PC-9 (cell line): Measurements from ENCODE around the gene ABCC2. TPM values are rescaled to one million over a fixed set of nuclear protein-coding genes. Genes with fewer than 3 reads are reported as not detected.
"Not testable (repeated sequence)": the region's sequence is repeated elsewhere in the genome, so short reads cannot be mapped to it uniquely, and the experiment has no call there.

ENCODE experiments used
- Bru-seq: library from RNA; stranded (reverse); fragments of 400-500 nt; gene quantifications from one replicate; lab custom pipeline; 2021; lab: Mats Ljungman, UMichigan
- BruChase-seq, 2 experiments: library from RNA; stranded (reverse); fragments of 400-500 nt; gene quantifications; one replicate each; lab custom pipeline; 2021; lab: Mats Ljungman, UMichigan
- BruUV-seq: library from RNA; stranded (reverse); fragments of 400-500 nt; replicated peaks from 2 replicates; lab custom pipeline; 2021; lab: Mats Ljungman, UMichigan
- CTCF ChIA-PET: fragments of 300-600 bp; sonication (Branson Sonifier 250); formaldehyde crosslinking; loops from one replicate; lab custom pipeline; 2022; ENCODE audit warnings: antibody characterized with exemption; lab: Charles Lee
- POLR2A ChIA-PET: fragments of 300-600 bp; sonication (Branson Sonifier 250); formaldehyde crosslinking; loops from one replicate; lab custom pipeline; 2022; ENCODE audit warnings: antibody characterized with exemption; ENCODE audit not compliant: unreplicated experiment; lab: Charles Lee
- DNase-seq, 2 experiments: peaks; one replicate each; pipeline versions ENCODE4 v3.0.0 to v3.0.0-alpha.2; 2015 to 2022; ENCODE audit warnings: mixed read lengths in 1 of 2
- H2AFZ ChIP-seq: fragments of 200-600 bp; sonication (generic); 2 replicates; pipeline ENCODE4 v1.8.1; 2017; ENCODE audit warnings: antibody characterized with exemption
- H3F3A ChIP-seq: fragments of 200-600 bp; sonication (generic); 2 replicates; pipeline ENCODE4 v1.8.1; 2017; ENCODE audit warnings: antibody characterized with exemption, mild to moderate bottlenecking, low read depth; ENCODE audit not compliant: insufficient read depth
- H3K27ac ChIP-seq: fragments of 200-600 bp; sonication (generic); 2 replicates; pipeline ENCODE4 v1.6.1; 2016; ENCODE audit warnings: mixed run types
- H3K27me3 ChIP-seq: fragments of 200-600 bp; sonication (generic); 2 replicates; pipeline ENCODE4 v1.6.1; 2016; ENCODE audit warnings: low read depth, mixed run types; ENCODE audit not compliant: insufficient read depth
- H3K36me3 ChIP-seq: fragments of 200-600 bp; sonication (generic); 2 replicates; pipeline ENCODE4 v1.6.1; 2016; ENCODE audit warnings: low read depth, mixed run types
- H3K4me1 ChIP-seq: fragments of 200-600 bp; sonication (generic); replicated peaks from 2 replicates; pipeline ENCODE4 v1.6.1; 2016; ENCODE audit warnings: mixed run types; ENCODE audit not compliant: insufficient read depth
- H3K4me2 ChIP-seq: fragments of 200-600 bp; sonication (generic); 2 replicates; pipeline ENCODE4 v1.6.1; 2017; ENCODE audit warnings: mixed run types
- H3K4me3 ChIP-seq: fragments of 200-600 bp; sonication (generic); 2 replicates; pipeline ENCODE4 v1.6.1; 2016; ENCODE audit warnings: mixed run types
- H3K79me2 ChIP-seq: fragments of 200-600 bp; sonication (generic); 2 replicates; pipeline ENCODE4 v1.6.1; 2017; ENCODE audit warnings: low read depth, mixed run types
- H3K9me2 ChIP-seq: fragments of 200-600 bp; sonication (generic); 2 replicates; pipeline ENCODE4 v1.8.1; 2017; ENCODE audit warnings: mild to moderate bottlenecking; ENCODE audit not compliant: insufficient read depth
- H3K9me3 ChIP-seq: fragments of 200-600 bp; sonication (generic); 2 replicates; pipeline ENCODE4 v1.8.1; 2016; ENCODE audit warnings: low read depth; ENCODE audit not compliant: insufficient read depth
- H4K20me1 ChIP-seq: fragments of 200-600 bp; sonication (generic); 2 replicates; pipeline ENCODE4 v1.8.1; 2017; ENCODE audit not compliant: insufficient read depth
- EZH2 ChIP-seq: fragments of 200-600 bp; sonication (generic); IDR thresholded peaks from 2 replicates; pipeline ENCODE4 v1.8.0; 2017; ENCODE audit warnings: antibody characterized with exemption, low read depth
- intact Hi-C: fragments of 100-400 bp; cut with micrococcal nuclease; formaldehyde crosslinking; loops from one replicate; pipeline ENCODE4 v1.10.0; 2022; ENCODE audit not compliant: unreplicated experiment
- long read RNA-seq: library from polyadenylated mRNA; stranded (forward); transcript quantifications from one replicate; pipeline ENCODE4 v2.0.0, GENCODE V29; 2022
- total RNA-seq: library from RNA; stranded (reverse); gene quantifications from 2 replicates; pipeline ENCODE4 v1.2.3, GENCODE V29; 2021
- TF ChIP-seq, protein P1 (sequence below): fragments of 200-600 bp; sonication (generic); conservative IDR thresholded peaks from 2 replicates; pipeline ENCODE4 v1.6.1; 2017; ENCODE audit warnings: mixed run types, antibody characterized with exemption, mild to moderate bottlenecking, moderate library complexity

The ABCC2 gene
- total RNA-seq (132 and 174 TPM in 2 replicates), Bru-seq, nascent RNA (percentile 97 among the genes with signal in this experiment), BruChase-seq, experiment 1, labeled RNA remaining after a 2-hour chase (percentile 95 among the genes with signal in this experiment), BruChase-seq, experiment 2, labeled RNA remaining after a 6-hour chase (percentile 96 among the genes with signal in this experiment)
- long read RNA-seq, full-length matches to known transcripts = 52 of 121 reads
- long read RNA-seq, partial matches to known transcripts = 34 of 121 reads
- long read RNA-seq, other reads (novel, unspliced or antisense) = 35 of 121 reads

- peak; percentile 24 to 82 for DNase-seq
Measured at GRCh38 chr10:99782447-99783286, at the start of gene ABCC2. TSS of gene ABCC2 (plus strand) at chr10:99782640. CDS start at chr10:99782845, 205 bp downstream.

GRCh38 chr10:99733366-99733765, 49.1 kb upstream of the ABCC2 start:
- Histone ChIP-seq H3K4me1 (peaks cover 10% of the 10 kb centered on the region; the same call in 1 of the 2 replicates), H3K9me2 (no peaks in the 10 kb centered on the region), H3K27ac (peak overlapping the region; percentile 86; the same call in 1 of the 2 replicates), H3K27me3 (no peaks in the 10 kb centered on the region), H3K36me3 (no peaks in the 10 kb centered on the region), H3K79me2 (peaks cover 42% of the 10 kb centered on the region), H4K20me1 (no peaks in the 10 kb centered on the region; the same call in 1 of the 2 replicates), H3K4me3 (peak overlapping the region; percentile 93), H3F3A (peaks cover 20% of the 10 kb centered on the region), H3K4me2 (peak overlapping the region; percentile 90), H2AFZ (no peak overlapping the region), H3K9me3 (no peaks in the 10 kb centered on the region)
- TF ChIP-seq, protein P1, sequence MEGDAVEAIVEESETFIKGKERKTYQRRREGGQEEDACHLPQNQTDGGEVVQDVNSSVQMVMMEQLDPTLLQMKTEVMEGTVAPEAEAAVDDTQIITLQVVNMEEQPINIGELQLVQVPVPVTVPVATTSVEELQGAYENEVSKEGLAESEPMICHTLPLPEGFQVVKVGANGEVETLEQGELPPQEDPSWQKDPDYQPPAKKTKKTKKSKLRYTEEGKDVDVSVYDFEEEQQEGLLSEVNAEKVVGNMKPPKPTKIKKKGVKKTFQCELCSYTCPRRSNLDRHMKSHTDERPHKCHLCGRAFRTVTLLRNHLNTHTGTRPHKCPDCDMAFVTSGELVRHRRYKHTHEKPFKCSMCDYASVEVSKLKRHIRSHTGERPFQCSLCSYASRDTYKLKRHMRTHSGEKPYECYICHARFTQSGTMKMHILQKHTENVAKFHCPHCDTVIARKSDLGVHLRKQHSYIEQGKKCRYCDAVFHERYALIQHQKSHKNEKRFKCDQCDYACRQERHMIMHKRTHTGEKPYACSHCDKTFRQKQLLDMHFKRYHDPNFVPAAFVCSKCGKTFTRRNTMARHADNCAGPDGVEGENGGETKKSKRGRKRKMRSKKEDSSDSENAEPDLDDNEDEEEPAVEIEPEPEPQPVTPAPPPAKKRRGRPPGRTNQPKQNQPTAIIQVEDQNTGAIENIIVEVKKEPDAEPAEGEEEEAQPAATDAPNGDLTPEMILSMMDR = no peak
- no peak for TF ChIP-seq EZH2
- ChIA-PET CTCF (no interaction called here), POLR2A (interaction anchor here (0.6 to 0.7 kb wide), 2 partner anchors 67 to 637 kb away, joined by 3 read pairs; no protein-coding TSS in a partner anchor)
- BruUV-seq = no TSS peak
- no peak for DNase-seq
- intact Hi-C loops = no loop called here

More at GRCh38 chr10:99782447-99783286, at the start of gene ABCC2:
- Histone ChIP-seq H3K4me2 (peak within 1 kb of the TSS; percentile 98), H3K27me3 (no peaks in the 10 kb centered on the region), H3K27ac (peak within 1 kb of the TSS; percentile 100), H3K79me2 (peaks cover 62% of the 10 kb centered on the region), H2AFZ (no peak within 1 kb of the TSS), H3K4me1 (peaks cover 79% of the 10 kb centered on the region), H3K9me3 (no peaks in the 10 kb centered on the region), H3K9me2 (no peaks in the 10 kb centered on the region), H3K4me3 (peak within 1 kb of the TSS; percentile 79), H4K20me1 (no peaks in the 10 kb centered on the region), H3F3A (peaks cover 55% of the 10 kb centered on the region), H3K36me3 (peaks cover 15% of the 10 kb centered on the region)
- intact Hi-C loops = loop anchor here (2.0 to 10.0 kb wide), 2 partner anchors 162 to 348 kb away; partner anchors contain the start of genes GOT1 and SLC25A28
- ChIA-PET POLR2A (interaction anchor here (0.7 kb wide), 1 partner anchor 189 kb away, joined by 6 read pairs; no protein-coding TSS in a partner anchor), CTCF (no interaction called here)
- no peak for TF ChIP-seq EZH2
- TF ChIP-seq, protein P1 = no peak
- TSS peak; percentile 13 for BruUV-seq

GRCh38 chr10:99734111-99734510, 48.3 kb upstream of the ABCC2 start:
- BruUV-seq, DNase-seq, H3K9me2 ChIP-seq, H3K9me3 ChIP-seq, CTCF ChIA-PET, H3K36me3 ChIP-seq, H2AFZ ChIP-seq, H3K27ac ChIP-seq, intact Hi-C loops, H3K27me3 ChIP-seq, H4K20me1 ChIP-seq, H3K4me1 ChIP-seq: not testable (repeated sequence)
- POLR2A ChIA-PET = interaction anchor here (0.6 to 0.7 kb wide), 2 partner anchors 67 to 74 kb away, joined by 3 to 25 read pairs; no protein-coding TSS in a partner anchor
- Histone ChIP-seq H3F3A (peaks cover 20% of the 10 kb centered on the region), H3K4me2 (peak overlapping the region; percentile 90), H3K4me3 (peak overlapping the region; percentile 93; the same call in 1 of the 2 replicates), H3K79me2 (peaks cover 42% of the 10 kb centered on the region)
